ENCODE results near the gene PLCG2.
"Not testable (repeated sequence)": the region's sequence is repeated elsewhere in the genome, so short reads cannot be mapped to it uniquely, and the experiment has no call there.

PLCG2 gene

DNA sequence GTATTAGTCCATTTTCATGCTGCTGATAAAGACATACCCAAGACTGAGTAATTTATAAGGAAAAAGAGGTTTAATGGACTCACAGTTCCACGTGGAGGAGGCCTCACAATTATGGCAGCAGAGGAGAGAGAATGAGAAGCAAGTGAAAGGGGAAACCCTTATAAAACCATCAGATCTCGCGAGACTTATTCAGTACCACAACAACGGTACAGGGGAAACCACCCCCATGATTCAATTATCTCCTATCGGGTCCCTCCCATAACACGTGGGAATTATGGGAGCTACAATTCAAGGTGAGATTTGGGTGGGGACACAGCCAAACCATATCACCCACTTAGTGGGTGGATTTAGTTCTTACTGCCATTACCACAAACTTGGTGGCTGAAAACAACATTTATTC lies 155.6 kb downstream of the PLCG2 start:
- DNase-seq (ENCODE audit: low read depth in 1 of 2, low spot score in 1 of 2) = not testable (repeated sequence)

DNA sequence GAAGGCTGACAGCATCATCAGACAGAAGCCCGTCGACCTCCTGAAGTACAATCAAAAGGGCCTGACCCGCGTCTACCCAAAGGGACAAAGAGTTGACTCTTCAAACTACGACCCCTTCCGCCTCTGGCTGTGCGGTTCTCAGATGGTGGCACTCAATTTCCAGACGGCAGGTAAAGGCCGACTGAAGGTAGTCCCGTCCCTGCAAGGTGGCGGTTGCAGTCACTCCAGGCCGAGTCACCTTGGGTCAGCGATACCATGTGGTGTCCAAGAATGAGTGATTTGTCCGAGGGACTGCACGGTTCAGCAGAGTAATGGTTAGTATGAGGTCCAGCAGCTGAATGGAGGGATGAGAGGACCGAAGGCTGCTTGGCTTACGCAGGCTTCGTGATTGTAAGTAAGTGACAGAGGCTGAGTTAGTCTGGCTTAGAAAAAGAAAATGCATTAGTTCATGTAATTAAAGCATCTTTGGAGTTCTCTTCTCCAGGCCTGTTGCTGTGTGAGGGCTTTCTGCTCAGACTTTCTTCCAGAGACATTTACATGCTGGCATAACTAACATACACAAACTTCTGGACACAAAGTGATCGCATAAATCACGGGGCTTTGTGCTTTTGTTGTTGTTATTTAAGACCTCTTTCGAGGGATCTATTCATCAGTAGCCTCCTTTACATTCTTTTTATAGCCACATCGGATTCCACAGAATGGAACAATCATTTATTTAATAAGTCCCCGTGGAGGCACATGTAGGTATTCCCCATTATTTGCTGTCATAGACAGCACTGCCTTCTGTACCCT lies 157.3 kb downstream of the PLCG2 start:
- DNase-seq (ENCODE audit: low read depth in 1 of 2, low spot score in 1 of 2) = no peak

- no peak for DNase-seq (ENCODE audit: low read depth in 1 of 2, low spot score in 1 of 2)
These were observed 158.4 kb downstream of the PLCG2 start for GRCh38 chr16:81937305-81938038.

GRCh38 chr16:81938326-81939163 lies 159.5 kb downstream of the PLCG2 start:
- no peak for DNase-seq (ENCODE audit: low read depth in 1 of 2, low spot score in 1 of 2)

- no peak for DNase-seq (ENCODE audit: low read depth in 1 of 2, low spot score in 1 of 2)
These were observed 160.3 kb downstream of the PLCG2 start for GRCh38 chr16:81939164-81940056.

DNA sequence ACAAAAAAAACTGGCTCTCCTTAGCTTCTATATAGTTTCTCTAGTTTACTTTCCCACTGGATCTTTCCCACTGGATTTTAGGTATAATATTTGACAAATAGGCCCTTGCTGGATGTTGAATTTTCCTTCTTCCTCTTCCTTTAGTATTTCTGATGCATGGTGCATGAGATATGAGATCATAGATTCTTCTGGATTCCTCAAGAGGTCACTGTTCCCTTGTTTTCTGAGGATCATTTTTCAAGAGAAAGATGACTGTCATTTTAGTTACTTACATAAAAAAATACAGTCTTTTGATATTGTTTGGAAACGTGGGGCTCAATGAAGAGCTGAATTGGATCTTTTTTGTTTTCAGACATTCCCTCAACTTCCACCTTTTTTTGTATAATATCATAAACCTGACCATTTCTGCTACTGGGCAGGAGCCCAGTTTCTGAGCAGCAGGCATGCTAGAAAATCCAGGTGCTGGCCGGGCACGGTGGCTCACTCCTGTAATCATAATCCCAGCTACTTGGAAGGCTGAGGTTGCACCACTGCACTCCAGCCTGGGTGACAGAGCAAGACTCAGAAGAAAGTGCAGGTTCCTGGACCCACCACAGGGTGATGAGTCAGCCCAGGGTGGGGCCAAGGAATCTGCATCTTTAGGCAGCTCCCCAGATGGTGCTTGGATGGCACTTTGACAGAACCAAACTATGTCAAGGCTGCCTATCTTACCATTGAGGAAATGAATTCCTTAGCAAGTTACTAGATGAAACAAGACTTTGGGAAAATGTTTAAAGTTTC lies 161.9 kb downstream of the PLCG2 start:
- no peak for DNase-seq (ENCODE audit: low read depth in 1 of 2, low spot score in 1 of 2)

- DNase-seq (ENCODE audit: low read depth in 1 of 2, low spot score in 1 of 2) = no peak
These were observed 163.0 kb downstream of the PLCG2 start for GRCh38 chr16:81942007-81942601.

GRCh38 chr16:81945665-81946064 lies 166.6 kb downstream of the PLCG2 start:
- no peak for DNase-seq (ENCODE audit: low read depth in 1 of 2, low spot score in 1 of 2)

DNA sequence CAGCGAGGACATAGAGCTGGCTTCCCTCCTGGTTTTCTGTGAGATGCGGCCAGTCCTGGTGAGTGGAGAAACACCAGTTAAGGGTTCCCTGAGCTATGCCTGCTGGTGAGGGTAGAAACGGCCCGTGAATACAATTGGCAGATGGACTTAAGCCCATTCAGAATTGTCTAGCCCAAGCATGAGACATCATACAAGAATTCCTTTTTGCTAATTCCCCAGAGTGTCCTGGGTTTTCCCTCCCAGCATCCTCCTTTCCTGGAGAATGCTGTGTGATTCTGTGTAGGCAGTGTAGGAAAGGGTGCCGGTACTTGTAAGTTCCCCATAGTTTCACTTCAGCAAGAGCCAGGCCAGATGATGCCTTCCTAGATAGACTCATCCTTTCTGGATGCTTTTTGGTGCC lies 167.1 kb downstream of the PLCG2 start:
- no peak for DNase-seq (ENCODE audit: low read depth in 1 of 2, low spot score in 1 of 2)

DNA sequence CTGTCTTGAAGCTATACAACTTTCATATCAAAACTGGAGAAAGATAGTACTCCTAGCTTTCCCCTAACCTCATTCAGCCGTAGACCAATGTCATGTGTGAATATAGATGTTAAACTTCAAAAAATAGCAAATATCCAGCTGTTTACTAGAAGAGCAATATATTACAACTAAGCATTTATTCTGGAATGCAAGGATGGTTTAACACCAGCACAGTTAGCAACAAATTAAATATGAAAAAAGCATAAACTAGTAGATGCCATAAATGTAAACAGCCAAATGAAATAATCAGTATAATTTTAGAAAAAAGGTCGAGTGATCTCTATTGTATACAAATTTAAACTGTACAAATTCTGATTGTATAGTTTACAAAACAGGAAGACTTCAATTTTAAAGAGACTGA lies 172.5 kb downstream of the PLCG2 start:
- no peak for DNase-seq (ENCODE audit: low read depth in 1 of 2, low spot score in 1 of 2)

DNA sequence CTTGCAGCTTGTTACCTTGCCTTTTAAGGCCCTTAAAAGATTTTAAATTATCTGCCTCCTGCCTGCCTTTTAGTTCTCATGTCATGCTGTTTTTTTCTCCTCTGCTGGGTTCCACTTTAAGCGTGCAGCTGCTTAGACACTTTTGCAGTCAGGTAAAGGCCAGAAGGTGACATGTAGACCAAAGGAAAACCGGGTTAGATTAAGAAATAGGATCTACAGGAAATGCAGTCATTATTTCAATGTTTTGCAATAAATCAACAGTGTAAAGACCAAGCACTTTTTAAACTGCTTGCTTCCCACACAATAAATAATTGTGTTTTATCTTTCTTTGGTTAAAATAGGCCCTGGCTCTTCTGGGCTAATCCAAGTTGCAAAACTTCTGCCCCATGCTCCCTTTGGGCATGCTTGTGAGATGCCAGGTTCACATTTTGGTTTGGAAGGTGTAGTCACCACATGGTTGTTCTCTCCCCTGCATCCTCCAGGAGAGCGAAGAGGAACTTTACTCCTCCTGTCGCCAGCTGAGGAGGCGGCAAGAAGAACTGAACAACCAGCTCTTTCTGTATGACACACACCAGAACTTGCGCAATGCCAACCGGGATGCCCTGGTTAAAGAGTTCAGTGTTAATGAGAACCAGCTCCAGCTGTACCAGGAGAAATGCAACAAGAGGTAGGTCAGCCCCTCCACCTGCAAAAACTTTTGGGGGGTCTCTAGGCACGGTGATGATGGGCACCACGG lies 177.3 kb downstream of the PLCG2 start:
- no peak for DNase-seq (ENCODE audit: low read depth in 1 of 2, low spot score in 1 of 2)

DNA sequence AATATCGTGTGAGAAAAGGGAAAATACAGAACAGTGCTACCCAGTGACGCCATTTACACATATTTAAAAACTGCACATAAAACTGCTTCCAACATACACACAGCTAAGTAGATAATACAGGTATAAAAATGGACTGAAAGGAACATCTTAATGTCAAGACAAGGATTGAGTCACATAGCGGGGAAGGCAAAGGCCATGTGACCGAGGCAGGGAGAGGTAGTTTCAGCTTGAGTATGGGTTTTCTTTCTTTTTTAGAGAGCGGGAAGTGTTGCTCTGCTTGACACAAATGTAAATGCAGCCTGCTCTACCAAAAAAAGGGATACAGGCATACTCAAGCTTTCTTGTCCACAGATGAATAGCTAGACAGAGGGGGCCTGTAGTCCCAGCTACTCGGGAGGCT lies 185.7 kb downstream of the PLCG2 start:
- DNase-seq (ENCODE audit: low read depth in 1 of 2, low spot score in 1 of 2) = no peak

DNA sequence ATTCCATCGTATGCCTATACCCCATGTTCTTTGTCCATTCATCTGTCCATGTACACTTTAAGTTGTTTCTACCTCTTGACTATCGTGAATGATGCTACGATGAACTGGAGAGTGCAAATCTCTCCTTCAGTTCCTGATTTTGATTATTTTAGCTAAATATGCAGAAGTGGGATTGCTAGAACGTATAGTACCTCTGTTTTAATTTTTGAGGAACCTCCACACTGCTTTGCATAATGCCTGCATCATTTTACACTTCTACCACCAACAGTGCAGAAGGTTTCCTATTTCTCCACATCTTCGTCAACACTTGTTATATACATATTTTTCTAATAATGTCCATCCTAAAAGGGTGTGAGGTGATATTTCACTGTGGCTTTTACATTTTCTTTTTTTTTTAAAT lies 188.3 kb downstream of the PLCG2 start:
- DNase-seq (ENCODE audit: low read depth in 1 of 2, low spot score in 1 of 2) = no peak

GRCh38 chr16:81971853-81972252 lies 192.8 kb downstream of the PLCG2 start:
- DNase-seq (ENCODE audit: low read depth in 1 of 2, low spot score in 1 of 2) = no peak

DNA sequence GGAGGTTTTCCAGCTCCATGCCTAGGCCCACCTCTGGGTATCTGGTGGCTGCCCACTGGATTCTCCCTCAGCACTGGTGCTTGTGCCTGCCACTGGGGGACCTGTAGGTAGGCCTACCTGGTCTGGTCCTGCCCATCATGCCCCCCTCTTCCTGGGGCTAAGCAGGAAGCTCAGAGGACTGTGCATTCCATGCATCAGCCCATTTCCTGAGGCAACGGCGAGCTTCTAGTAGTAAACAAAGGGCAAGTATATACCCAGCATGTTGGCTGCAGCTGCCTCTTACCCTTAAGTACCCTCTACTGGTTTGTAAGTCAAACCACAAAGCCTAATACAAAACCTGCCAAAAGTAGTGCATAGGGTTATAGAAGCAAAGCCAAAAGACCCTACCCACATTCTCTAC lies 194.6 kb downstream of the PLCG2 start:
- no peak for DNase-seq (ENCODE audit: low read depth in 1 of 2, low spot score in 1 of 2)

GRCh38 chr16:81975637-81976036 lies 196.5 kb downstream of the PLCG2 start:
- DNase-seq (ENCODE audit: low read depth in 1 of 2, low spot score in 1 of 2) = no peak

DNA sequence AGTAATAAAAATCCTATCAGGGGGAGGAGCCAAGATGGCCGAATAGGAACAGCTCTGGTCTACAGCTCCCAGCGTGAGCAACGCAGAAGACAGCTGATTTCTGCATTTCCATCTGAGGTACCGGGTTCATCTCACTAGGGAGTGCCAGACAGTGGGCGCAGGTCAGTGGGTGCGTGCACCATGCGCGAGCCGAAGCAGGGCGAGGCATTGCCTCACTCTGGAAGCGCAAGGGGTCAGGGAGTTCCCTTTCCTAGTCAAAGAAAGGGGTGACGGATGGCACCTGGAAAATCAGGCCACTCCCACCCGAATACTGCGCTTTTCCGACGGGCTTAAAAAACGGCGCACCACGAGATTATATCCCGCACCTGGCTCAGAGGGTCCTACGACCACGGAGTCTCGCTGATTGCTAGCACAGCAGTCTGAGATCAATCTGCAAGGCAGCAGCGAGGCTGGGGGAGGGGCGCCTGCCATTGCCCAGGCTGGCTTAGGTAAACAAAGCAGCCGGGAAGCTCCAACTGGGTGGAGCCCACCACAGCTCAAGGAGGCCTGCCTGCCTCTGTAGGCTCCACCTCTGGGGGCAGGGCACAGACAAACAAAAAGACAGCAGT lies 198.3 kb downstream of the PLCG2 start:
- not testable (repeated sequence) for DNase-seq (ENCODE audit: low read depth in 1 of 2, low spot score in 1 of 2)

DNA sequence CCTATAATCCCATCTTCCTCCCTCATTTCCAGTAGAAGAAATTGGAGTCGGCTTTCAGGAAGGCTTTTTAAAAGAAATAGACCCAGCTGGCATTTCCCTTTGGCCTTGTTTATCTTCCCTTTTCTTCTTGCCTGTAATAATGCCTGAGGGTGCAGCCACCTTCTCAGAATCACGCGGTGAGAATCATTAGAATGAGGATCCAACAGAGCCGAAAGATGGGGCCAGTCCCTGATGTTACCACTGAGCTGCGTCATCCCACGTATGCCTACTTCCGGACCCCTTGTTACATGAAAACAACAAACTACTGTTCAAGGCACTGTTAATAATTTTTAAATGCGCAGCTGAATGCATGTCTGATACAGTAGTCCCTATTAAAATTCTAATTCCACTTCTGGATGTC lies 208.0 kb downstream of the PLCG2 start:
- no peak for DNase-seq (ENCODE audit: low read depth in 1 of 2, low spot score in 1 of 2)
